ENCODE data around the gene ZC2HC1B.

GRCh38 chr6:143842461-143842901 is 21.8 kb upstream of the ZC2HC1B start:
- no peak for TF ChIP-seq CTCF (IDR thresholded peaks at IDR 0.05; ENCODE audit: low read depth, low read length, missing input control)
- TF ChIP-seq HNF4G (IDR thresholded peaks at IDR 0.05): no peak
- TF ChIP-seq, protein P1, sequence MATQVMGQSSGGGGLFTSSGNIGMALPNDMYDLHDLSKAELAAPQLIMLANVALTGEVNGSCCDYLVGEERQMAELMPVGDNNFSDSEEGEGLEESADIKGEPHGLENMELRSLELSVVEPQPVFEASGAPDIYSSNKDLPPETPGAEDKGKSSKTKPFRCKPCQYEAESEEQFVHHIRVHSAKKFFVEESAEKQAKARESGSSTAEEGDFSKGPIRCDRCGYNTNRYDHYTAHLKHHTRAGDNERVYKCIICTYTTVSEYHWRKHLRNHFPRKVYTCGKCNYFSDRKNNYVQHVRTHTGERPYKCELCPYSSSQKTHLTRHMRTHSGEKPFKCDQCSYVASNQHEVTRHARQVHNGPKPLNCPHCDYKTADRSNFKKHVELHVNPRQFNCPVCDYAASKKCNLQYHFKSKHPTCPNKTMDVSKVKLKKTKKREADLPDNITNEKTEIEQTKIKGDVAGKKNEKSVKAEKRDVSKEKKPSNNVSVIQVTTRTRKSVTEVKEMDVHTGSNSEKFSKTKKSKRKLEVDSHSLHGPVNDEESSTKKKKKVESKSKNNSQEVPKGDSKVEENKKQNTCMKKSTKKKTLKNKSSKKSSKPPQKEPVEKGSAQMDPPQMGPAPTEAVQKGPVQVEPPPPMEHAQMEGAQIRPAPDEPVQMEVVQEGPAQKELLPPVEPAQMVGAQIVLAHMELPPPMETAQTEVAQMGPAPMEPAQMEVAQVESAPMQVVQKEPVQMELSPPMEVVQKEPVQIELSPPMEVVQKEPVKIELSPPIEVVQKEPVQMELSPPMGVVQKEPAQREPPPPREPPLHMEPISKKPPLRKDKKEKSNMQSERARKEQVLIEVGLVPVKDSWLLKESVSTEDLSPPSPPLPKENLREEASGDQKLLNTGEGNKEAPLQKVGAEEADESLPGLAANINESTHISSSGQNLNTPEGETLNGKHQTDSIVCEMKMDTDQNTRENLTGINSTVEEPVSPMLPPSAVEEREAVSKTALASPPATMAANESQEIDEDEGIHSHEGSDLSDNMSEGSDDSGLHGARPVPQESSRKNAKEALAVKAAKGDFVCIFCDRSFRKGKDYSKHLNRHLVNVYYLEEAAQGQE (IDR thresholded peaks at IDR 0.05): no peak
- no peak for TF ChIP-seq TAF1 (conservative IDR thresholded peaks at IDR 0.05)
- no peak for TF ChIP-seq EGR1 (IDR thresholded peaks at IDR 0.05; ENCODE audit: low read depth in 2 of 2)
- no peak for TF ChIP-seq YY1 (IDR thresholded peaks at IDR 0.05)
- no peak for TF ChIP-seq MAX (IDR thresholded peaks at IDR 0.05)
- TF ChIP-seq JUND (IDR thresholded peaks at IDR 0.05): no peak

Data from liver (tissue), 3 donors.